HK-2 (cell line): ENCODE measurements around the gene ASB15.
"Not testable (repeated sequence)": the region's sequence is repeated elsewhere in the genome, so short reads cannot be mapped to it uniquely, and the experiment has no call there.

ENCODE experiments used
- DNase-seq: peaks from one replicate; pipeline ENCODE4 v3.0.0-alpha.2; 2018; ENCODE audit not compliant: unreplicated experiment

Gene ASB15

GRCh38 chr7:123601530-123601929 is at the start of gene ASB15:
Gene ASB15, plus strand, starts transcription at chr7:123601821. Its CDS starts 12,682 bp downstream, at chr7:123614503.
- no peak for DNase-seq

GRCh38 chr7:123552134-123552533 is 49.5 kb upstream of the ASB15 start:
- DNase-seq, result not testable (repeated sequence)

- DNase-seq, result no peak
These were observed 49.0 kb upstream of the ASB15 start for GRCh38 chr7:123552641-123553040.

- no peak for DNase-seq
These were observed 48.5 kb upstream of the ASB15 start for GRCh38 chr7:123553159-123553558.

GRCh38 chr7:123555484-123555883 is 46.1 kb upstream of the ASB15 start:
- no peak for DNase-seq

GRCh38 chr7:123557016-123557397 is 44.6 kb upstream of the ASB15 start:
- DNase-seq, result no peak

- peak; percentile 94 for DNase-seq
These were observed 44.0 kb upstream of the ASB15 start, which contains the start of gene NDUFA5 for GRCh38 chr7:123557398-123558288. Gene NDUFA5, minus strand, starts transcription at chr7:123557818. Its CDS starts 23 bp downstream, at chr7:123557795.

GRCh38 chr7:123558289-123558874 is 43.2 kb upstream of the ASB15 start:
- DNase-seq, result no peak

GRCh38 chr7:123562121-123562520 is 39.5 kb upstream of the ASB15 start:
- DNase-seq, result no peak

GRCh38 chr7:123569352-123570010 is 32.1 kb upstream of the ASB15 start:
- no peak for DNase-seq

GRCh38 chr7:123570390-123571182 is 31.0 kb upstream of the ASB15 start:
- no peak for DNase-seq

GRCh38 chr7:123571187-123571586 is 30.4 kb upstream of the ASB15 start:
- DNase-seq, result no peak

- DNase-seq, result no peak
These were observed 29.9 kb upstream of the ASB15 start for GRCh38 chr7:123571684-123572083.

- no peak for DNase-seq
These were observed 28.3 kb upstream of the ASB15 start for GRCh38 chr7:123573341-123573740.

GRCh38 chr7:123573896-123574467 is 27.6 kb upstream of the ASB15 start:
- DNase-seq, result no peak

GRCh38 chr7:123579416-123579815 is 22.2 kb upstream of the ASB15 start:
- no peak for DNase-seq

- DNase-seq, result no peak
These were observed 21.0 kb upstream of the ASB15 start for GRCh38 chr7:123580406-123581161.

- DNase-seq, result no peak
These were observed 20.5 kb upstream of the ASB15 start for GRCh38 chr7:123581162-123581459.

GRCh38 chr7:123583821-123584220 is 17.8 kb upstream of the ASB15 start:
- DNase-seq, result no peak

- no peak for DNase-seq
These were observed 13.2 kb upstream of the ASB15 start for GRCh38 chr7:123588376-123588775.

GRCh38 chr7:123594813-123595241 is 6.8 kb upstream of the ASB15 start:
- no peak for DNase-seq
